ENCODE measurements around the gene GRM1. TPM values are rescaled to one million over a fixed set of nuclear protein-coding genes. Genes with fewer than 3 reads are reported as not detected.

GRM1 gene
- total and polyA plus RNA-seq, 2 donors (not counting 1 experiment from before 2014, with no cell fraction given) = not detected

DNA sequence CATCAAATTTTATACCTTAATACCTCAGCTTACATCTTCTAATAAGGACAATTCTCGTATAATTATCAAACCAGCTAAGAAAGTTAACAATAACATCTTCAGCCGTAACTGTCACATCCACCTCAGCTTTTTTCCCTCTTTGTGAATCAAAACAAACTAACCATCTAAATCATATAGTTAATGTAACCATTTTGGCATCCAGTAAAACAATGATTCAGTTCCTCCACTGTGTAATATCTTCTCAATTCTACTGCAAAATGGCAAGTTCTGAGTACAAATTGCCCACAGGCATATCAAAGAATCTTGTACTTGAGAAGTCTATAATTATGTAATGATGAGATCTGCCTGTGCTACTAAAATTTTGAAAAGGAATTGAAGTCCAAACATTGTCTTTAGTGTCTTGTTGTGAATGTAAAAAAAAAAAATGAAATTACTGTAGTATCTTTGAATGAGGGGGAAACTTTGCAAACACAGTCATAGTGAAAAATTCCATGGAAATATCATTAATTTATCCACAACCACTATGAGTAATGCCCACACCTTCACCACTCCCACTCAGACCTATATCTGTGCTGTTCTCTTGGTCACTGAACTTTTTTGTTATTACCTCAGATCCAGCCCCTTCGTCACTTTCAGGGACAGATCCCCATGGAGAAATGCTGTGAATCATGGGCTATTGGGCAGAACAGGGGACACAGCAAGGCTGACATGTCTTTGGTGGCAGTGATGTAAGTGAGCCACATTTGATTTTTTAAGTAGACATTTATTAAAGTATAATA is 336.1 kb downstream of the GRM1 start:
- ChIA-PET CTCF (no interaction called here), POLR2A (no interaction called here)
- no peak overlapping the region for H3K27ac ChIP-seq (ENCODE audit: low read length in 2 of 2)
- no peak for TF ChIP-seq CTCF (IDR thresholded peaks at IDR 0.05)
- TF ChIP-seq EZH2 (IDR thresholded peaks at IDR 0.05; ENCODE audit: borderline replicate concordance, insufficient read depth, low read depth, low read length, poor library complexity, severe bottlenecking) = no peak
- H3K9ac ChIP-seq (ENCODE audit: low read length) = no peak overlapping the region
- H3K27me3 Mint-ChIP-seq = no peaks in the 10 kb centered on the region
- intact Hi-C loops (cut with micrococcal nuclease) = no loop called here
- WGBS (ENCODE audit: insufficient coverage) = no CpG with 5 or more reads among the region's 3 CpGs
- H3K9me3 ChIP-seq (ENCODE audit: control extremely low read depth in 1 of 3, control insufficient read depth in 2 of 3, insufficient read depth in 1 of 3, low read length in 2 of 3) = no peaks in the 10 kb centered on the region
- H3K4me3 Mint-ChIP-seq = no peak overlapping the region
- H3K79me2 ChIP-seq (ENCODE audit: control insufficient read depth, insufficient read depth, low read length) = no peaks in the 10 kb centered on the region
- H4K20me1 ChIP-seq (ENCODE audit: control insufficient read depth, insufficient read depth, low read length, poor library complexity, severe bottlenecking) = no peaks in the 10 kb centered on the region
- ATAC-seq (ENCODE audit: low read depth) (no peak), DNase-seq (no peak)
- H3K4me2 ChIP-seq (replicated peaks; ENCODE audit: low read depth, low read length, poor library complexity, severe bottlenecking) = no peak overlapping the region
- no peak overlapping the region for H2AFZ ChIP-seq (ENCODE audit: insufficient read depth, low read depth, low read length, poor library complexity, severe bottlenecking)
- H3K27me3 ChIP-seq (replicated peaks in 1 of 4; ENCODE audit: control extremely low read depth in 1 of 4, control insufficient read depth in 3 of 4, insufficient read depth in 4 of 4, low read length in 3 of 4) = no peaks in the 10 kb centered on the region
- no peaks in the 10 kb centered on the region for H3K4me1 ChIP-seq (ENCODE audit: control insufficient read depth in 2 of 2, insufficient read depth in 2 of 2, low read length in 2 of 2)
- no peaks in the 10 kb centered on the region for H3K36me3 ChIP-seq (replicated peaks in 1 of 2; ENCODE audit: control extremely low read depth in 1 of 2, control insufficient read depth in 1 of 2, extremely low read depth in 1 of 2, insufficient read depth in 2 of 2, low read length in 1 of 2)
- no peaks in the 10 kb centered on the region for H3K9me3 Mint-ChIP-seq (ENCODE audit: insufficient read depth)
- no peak overlapping the region for H3K4me3 ChIP-seq (ENCODE audit: control extremely low read depth in 1 of 5, extremely low read depth in 1 of 5, insufficient read depth in 1 of 5, low read depth in 2 of 5, low read length in 4 of 5)
- no peak overlapping the region for H3K27ac Mint-ChIP-seq
- no peaks in the 10 kb centered on the region for H3K4me1 Mint-ChIP-seq

- no peaks in the 10 kb centered on the region for H3K79me2 ChIP-seq (ENCODE audit: control insufficient read depth, insufficient read depth, low read length)
- H3K9ac ChIP-seq (ENCODE audit: low read length) = no peak overlapping the region
- no peak overlapping the region for H3K27ac ChIP-seq (ENCODE audit: low read length in 2 of 2)
- intact Hi-C loops (cut with micrococcal nuclease) = no loop called here
- no peak overlapping the region for H2AFZ ChIP-seq (ENCODE audit: insufficient read depth, low read depth, low read length, poor library complexity, severe bottlenecking)
- peaks cover 0 to 2% (median 0%) of the 10 kb centered on the region in 3 donors for H3K9me3 ChIP-seq (ENCODE audit: control extremely low read depth in 1 of 3, control insufficient read depth in 2 of 3, insufficient read depth in 1 of 3, low read length in 2 of 3)
- POLR2A ChIA-PET = no interaction called here
- CTCF ChIA-PET = no interaction called here
- H3K27me3 ChIP-seq (replicated peaks in 1 of 4; ENCODE audit: control extremely low read depth in 1 of 4, control insufficient read depth in 3 of 4, insufficient read depth in 4 of 4, low read length in 3 of 4) = no peaks in the 10 kb centered on the region
- no peak overlapping the region for H3K4me3 ChIP-seq (ENCODE audit: control extremely low read depth in 1 of 5, extremely low read depth in 1 of 5, insufficient read depth in 1 of 5, low read depth in 2 of 5, low read length in 4 of 5)
- H3K4me2 ChIP-seq (replicated peaks; ENCODE audit: low read depth, low read length, poor library complexity, severe bottlenecking) = no peak overlapping the region
- Mint-ChIP-seq H3K4me3 (no peak overlapping the region), H3K4me1 (no peaks in the 10 kb centered on the region), H3K9me3 (ENCODE audit: insufficient read depth) (peaks cover 3% of the 10 kb centered on the region), H3K27me3 (no peaks in the 10 kb centered on the region), H3K27ac (no peak overlapping the region)
- no peaks in the 10 kb centered on the region for H3K36me3 ChIP-seq (replicated peaks in 1 of 2; ENCODE audit: control extremely low read depth in 1 of 2, control insufficient read depth in 1 of 2, extremely low read depth in 1 of 2, insufficient read depth in 2 of 2, low read length in 1 of 2)
- no peak for DNase-seq
- H3K4me1 ChIP-seq (ENCODE audit: control insufficient read depth in 2 of 2, insufficient read depth in 2 of 2, low read length in 2 of 2) = no peaks in the 10 kb centered on the region
- no peaks in the 10 kb centered on the region for H4K20me1 ChIP-seq (ENCODE audit: control insufficient read depth, insufficient read depth, low read length, poor library complexity, severe bottlenecking)
- no peak for ATAC-seq (ENCODE audit: low read depth)
- WGBS (ENCODE audit: insufficient coverage) = 67% methylated on average over 1 of the region's 1 CpG
- TF ChIP-seq CTCF (IDR thresholded peaks at IDR 0.05) (no peak), EZH2 (IDR thresholded peaks at IDR 0.05; ENCODE audit: borderline replicate concordance, insufficient read depth, low read depth, low read length, poor library complexity, severe bottlenecking) (no peak)
Observed at GRCh38 chr6:146367061-146367460, 338.2 kb downstream of the GRM1 start.

Data from B cell (primary cell).